CD4-positive, alpha-beta memory T cell (primary cell): Measurements from ENCODE around the gene BTG2. TPM values are rescaled to one million over a fixed set of nuclear protein-coding genes. Genes with fewer than 3 reads are reported as not detected.

Experiments
- CTCF ChIA-PET: fragments of 350-600 bp; sonication (Branson Sonifier 250); formaldehyde crosslinking; loops from one replicate; lab custom pipeline; 2021; ENCODE audit warnings: inconsistent platforms; ENCODE audit not compliant: partially characterized antibody; lab: Charles Lee
- POLR2A ChIA-PET: fragments of 350-600 bp; sonication (Branson Sonifier 250); formaldehyde crosslinking; loops from one replicate; lab custom pipeline; 2021; ENCODE audit not compliant: partially characterized antibody; lab: Charles Lee
- DNase-seq, 5 donors: peaks; one replicate each; pipeline versions ENCODE4 v3.0.0 to v3.0.0-alpha.2; 2020 to 2022; ENCODE audit warnings: mixed read lengths in 1 of 5
- H3K27ac ChIP-seq: one replicate; pipeline ENCODE4 v1.7.0; 2013; ENCODE audit warnings: low read depth, low read length
- H3K27me3 ChIP-seq: 2 replicates; pipeline ENCODE4 v1.7.0; 2013; ENCODE audit warnings: mild to moderate bottlenecking, low read length, moderate library complexity; ENCODE audit not compliant: insufficient read depth
- H3K36me3 ChIP-seq: 2 replicates; pipeline ENCODE4 v1.7.0; 2013; ENCODE audit warnings: mild to moderate bottlenecking, low read length, moderate library complexity; ENCODE audit not compliant: insufficient read depth
- H3K4me1 ChIP-seq: 2 replicates; pipeline ENCODE4 v1.7.0; 2013; ENCODE audit warnings: mild to moderate bottlenecking, low read length, moderate library complexity; ENCODE audit not compliant: insufficient read depth
- H3K4me3 ChIP-seq, 2 donors: one replicate each; pipeline ENCODE4 v1.7.0; 2013; ENCODE audit warnings: low read length in 2 of 2, mild to moderate bottlenecking in 1 of 2
- H3K9me3 ChIP-seq, 2 donors: one replicate each; pipeline ENCODE4 v1.7.0; 2013; ENCODE audit warnings: low read length in 2 of 2, control low read depth in 1 of 2; ENCODE audit not compliant: control insufficient read depth in 1 of 2
- H3K27ac Mint-ChIP-seq, 7 donors: one replicate each; pipeline ENCODE4 v1.8.0; 2020 to 2021; ENCODE audit warnings: mixed read lengths in 7 of 7, mild to moderate bottlenecking in 6 of 7, inconsistent platforms in 3 of 7, moderate library complexity in 3 of 7
- H3K27me3 Mint-ChIP-seq, 2 donors: one replicate each; pipeline ENCODE4 v1.8.0; 2020 to 2021; ENCODE audit warnings: mixed read lengths in 2 of 2
- H3K36me3 Mint-ChIP-seq, 2 donors: one replicate each; pipeline ENCODE4 v1.8.0; 2020 to 2021; ENCODE audit warnings: mixed read lengths in 2 of 2, inconsistent platforms in 1 of 2, mild to moderate bottlenecking in 1 of 2
- H3K4me1 Mint-ChIP-seq, 4 donors: one replicate each; pipeline ENCODE4 v1.8.0; 2020 to 2021; ENCODE audit warnings: mixed read lengths in 4 of 4, mild to moderate bottlenecking in 1 of 4
- H3K4me3 Mint-ChIP-seq, 8 donors: one replicate each; pipeline ENCODE4 v1.8.0; 2020 to 2021; ENCODE audit warnings: mixed read lengths in 8 of 8, mild to moderate bottlenecking in 7 of 8, moderate library complexity in 6 of 8, inconsistent platforms in 3 of 8
- H3K9me3 Mint-ChIP-seq, 8 donors: one replicate each; pipeline ENCODE4 v1.8.0; 2020 to 2021; ENCODE audit warnings: mixed read lengths in 8 of 8, mild to moderate bottlenecking in 5 of 8, inconsistent platforms in 3 of 8, moderate library complexity in 1 of 8
- intact Hi-C: fragments of 100-400 bp; cut with micrococcal nuclease; formaldehyde crosslinking; loops from one replicate; pipeline ENCODE4 v1.15.1; 2023
- polyA plus RNA-seq, 2 donors: library from polyadenylated mRNA; unstranded; fragments of 300-500 nt; fragmentation: Illumina TruSeq; gene quantifications; one replicate each; pipeline ENCODE4 v1.2.3, GENCODE V29; 2021
- total RNA-seq, 2 experiments: library from RNA; stranded (reverse); gene quantifications; one replicate each; pipeline ENCODE4 v1.2.3, GENCODE V29; 2021

BTG2 gene
- total and polyA plus RNA-seq, 4 experiments from 2014 or later = 123 to 288 (median 199) TPM

GRCh38 chr1:203305809-203306088 is 430 bp downstream of the BTG2 start:
- Histone ChIP-seq H3K36me3 (peaks cover 35% of the 10 kb centered on the region), H3K27ac (peak overlapping the region; percentile 100), H3K4me1 (peaks cover 52% of the 10 kb centered on the region), H3K4me3 (peak overlapping the region; percentile 87 to 95), H3K27me3 (no peaks in the 10 kb centered on the region), H3K9me3 (no peaks in the 10 kb centered on the region)
- ChIA-PET POLR2A (interaction anchor here (0.8 to 14.1 kb wide), 9 partner anchors 11 to 460 kb away, joined by 3 to 1407 read pairs (median 84); partner anchors contain the start of genes ATP2B4 and LAX1), CTCF (interaction anchor here (0.9 to 10.1 kb wide), 6 partner anchors 10 to 36 kb away, joined by 5 to 271 read pairs (median 164); no protein-coding TSS in a partner anchor)
- H3K36me3 Mint-ChIP-seq = peaks cover 41 to 52% of the 10 kb centered on the region in 2 donors
- DNase-seq = no peak
- H3K9me3 Mint-ChIP-seq = peaks cover 0 to 3% (median 0%) of the 10 kb centered on the region in 8 donors
- peak overlapping the region; percentile 97 to 100 (median 98) for H3K27ac Mint-ChIP-seq
- intact Hi-C loops = loop anchor here (1.0 kb wide), 5 partner anchors 15 to 33 kb away; no protein-coding TSS in a partner anchor
- H3K4me3 Mint-ChIP-seq = peak overlapping the region; percentile 90 to 99 (median 98)
- H3K4me1 Mint-ChIP-seq = peaks cover 48 to 82% (median 57%) of the 10 kb centered on the region in 4 donors
- H3K27me3 Mint-ChIP-seq = no peaks in the 10 kb centered on the region

GRCh38 chr1:203306089-203306964 is 1.0 kb downstream of the BTG2 start:
- ChIA-PET CTCF (interaction anchor here (0.9 to 10.1 kb wide), 7 partner anchors 9 to 36 kb away, joined by 5 to 271 read pairs (median 141); no protein-coding TSS in a partner anchor), POLR2A (interaction anchor here (0.5 to 14.1 kb wide), 12 partner anchors 8 to 574 kb away, joined by 3 to 1407 read pairs (median 10); partner anchors contain the start of gene ATP2B4)
- H3K27me3 Mint-ChIP-seq = no peaks in the 10 kb centered on the region
- H3K9me3 Mint-ChIP-seq = peaks cover 0 to 3% (median 0%) of the 10 kb centered on the region in 8 donors
- H3K27me3 ChIP-seq = no peaks in the 10 kb centered on the region
- peak; percentile 43 to 57 (median 49) for DNase-seq
- peak overlapping the region; percentile 87 to 95 for H3K4me3 ChIP-seq
- peaks cover 51 to 82% (median 59%) of the 10 kb centered on the region in 4 donors for H3K4me1 Mint-ChIP-seq
- H3K36me3 ChIP-seq = peaks cover 35% of the 10 kb centered on the region
- H3K4me1 ChIP-seq = peaks cover 56% of the 10 kb centered on the region
- H3K27ac Mint-ChIP-seq = peak overlapping the region; percentile 97 to 100 (median 98)
- H3K27ac ChIP-seq = peak overlapping the region; percentile 100
- intact Hi-C loops = loop anchor here (1.0 kb wide), 1 partner anchor 32 kb away; no protein-coding TSS in a partner anchor
- no peaks in the 10 kb centered on the region for H3K9me3 ChIP-seq
- peaks cover 45 to 56% of the 10 kb centered on the region in 2 donors for H3K36me3 Mint-ChIP-seq
- H3K4me3 Mint-ChIP-seq = peak overlapping the region; percentile 90 to 99 (median 98)

DNA sequence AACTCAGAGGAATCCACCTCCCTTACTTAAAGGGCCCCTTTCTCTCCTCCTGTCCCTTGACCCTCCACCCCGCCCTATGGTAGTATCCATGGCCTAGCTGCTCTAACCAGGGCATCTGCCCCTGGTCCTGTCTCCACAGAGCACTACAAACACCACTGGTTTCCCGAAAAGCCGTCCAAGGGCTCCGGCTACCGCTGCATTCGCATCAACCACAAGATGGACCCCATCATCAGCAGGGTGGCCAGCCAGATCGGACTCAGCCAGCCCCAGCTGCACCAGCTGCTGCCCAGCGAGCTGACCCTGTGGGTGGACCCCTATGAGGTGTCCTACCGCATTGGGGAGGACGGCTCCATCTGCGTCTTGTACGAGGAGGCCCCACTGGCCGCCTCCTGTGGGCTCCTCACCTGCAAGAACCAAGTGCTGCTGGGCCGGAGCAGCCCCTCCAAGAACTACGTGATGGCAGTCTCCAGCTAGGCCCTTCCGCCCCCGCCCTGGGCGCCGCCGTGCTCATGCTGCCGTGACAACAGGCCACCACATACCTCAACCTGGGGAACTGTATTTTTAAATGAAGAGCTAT is 1.7 kb downstream of the BTG2 start:
- Histone ChIP-seq H3K4me1 (peaks cover 63% of the 10 kb centered on the region), H3K4me3 (peak overlapping the region; percentile 87 to 95), H3K27me3 (no peaks in the 10 kb centered on the region), H3K27ac (peak overlapping the region; percentile 100), H3K36me3 (peaks cover 35% of the 10 kb centered on the region), H3K9me3 (no peaks in the 10 kb centered on the region)
- Mint-ChIP-seq H3K4me3 (peak overlapping the region; percentile 90 to 99 (median 98)), H3K9me3 (peaks cover 0 to 3% (median 0%) of the 10 kb centered on the region in 8 donors), H3K4me1 (peaks cover 51 to 88% (median 63%) of the 10 kb centered on the region in 4 donors), H3K36me3 (peaks cover 45 to 61% of the 10 kb centered on the region in 2 donors), H3K27ac (peak overlapping the region; percentile 97 to 100 (median 98)), H3K27me3 (no peaks in the 10 kb centered on the region)
- peak in 4 of 5 donors; percentile 48 to 65 (median 51) for DNase-seq
- POLR2A ChIA-PET = interaction anchor here (0.9 to 14.1 kb wide), 10 partner anchors 8 to 395 kb away, joined by 3 to 1407 read pairs (median 47); partner anchors contain the start of gene ATP2B4
- intact Hi-C loops = loop anchor here (1.0 kb wide), 1 partner anchor 31 kb away; no protein-coding TSS in a partner anchor
- CTCF ChIA-PET = interaction anchor here (0.9 to 10.1 kb wide), 8 partner anchors 10 to 181 kb away, joined by 4 to 271 read pairs (median 100); no protein-coding TSS in a partner anchor

DNA sequence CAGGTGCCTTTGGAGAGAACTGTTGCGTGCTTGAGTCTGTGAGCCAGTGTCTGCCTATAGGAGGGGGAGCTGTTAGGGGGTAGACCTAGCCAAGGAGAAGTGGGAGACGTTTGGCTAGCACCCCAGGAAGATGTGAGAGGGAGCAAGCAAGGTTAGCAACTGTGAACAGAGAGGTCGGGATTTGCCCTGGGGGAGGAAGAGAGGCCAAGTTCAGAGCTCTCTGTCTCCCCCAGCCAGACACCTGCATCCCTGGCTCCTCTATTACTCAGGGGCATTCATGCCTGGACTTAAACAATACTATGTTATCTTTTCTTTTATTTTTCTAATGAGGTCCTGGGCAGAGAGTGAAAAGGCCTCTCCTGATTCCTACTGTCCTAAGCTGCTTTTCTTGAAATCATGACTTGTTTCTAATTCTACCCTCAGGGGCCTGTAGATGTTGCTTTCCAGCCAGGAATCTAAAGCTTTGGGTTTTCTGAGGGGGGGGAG is 2.4 kb downstream of the BTG2 start:
- peak overlapping the region; percentile 97 to 100 (median 98) for H3K27ac Mint-ChIP-seq
- Histone ChIP-seq H3K9me3 (no peaks in the 10 kb centered on the region), H3K4me1 (peaks cover 64% of the 10 kb centered on the region), H3K36me3 (peaks cover 35% of the 10 kb centered on the region), H3K4me3 (peak overlapping the region; percentile 9 to 95), H3K27ac (peak overlapping the region; percentile 100), H3K27me3 (no peaks in the 10 kb centered on the region)
- peak overlapping the region; percentile 90 to 99 (median 98) for H3K4me3 Mint-ChIP-seq
- intact Hi-C loops = no loop called here
- ChIA-PET POLR2A (interaction anchor here (0.5 to 14.1 kb wide), 8 partner anchors 9 to 1097 kb away, joined by 3 to 1407 read pairs (median 150); partner anchors contain the start of gene ATP2B4), CTCF (interaction anchor here (0.9 to 10.1 kb wide), 8 partner anchors 9 to 180 kb away, joined by 4 to 271 read pairs (median 100); no protein-coding TSS in a partner anchor)
- peaks cover 45 to 61% of the 10 kb centered on the region in 2 donors for H3K36me3 Mint-ChIP-seq
- peaks cover 0 to 3% (median 0%) of the 10 kb centered on the region in 8 donors for H3K9me3 Mint-ChIP-seq
- peaks cover 51 to 85% (median 64%) of the 10 kb centered on the region in 4 donors for H3K4me1 Mint-ChIP-seq
- peak in 2 of 5 donors; percentile 10 to 35 for DNase-seq
- H3K27me3 Mint-ChIP-seq = no peaks in the 10 kb centered on the region

- DNase-seq = peak in 3 of 5 donors; percentile 19 to 41 (median 29)
- CTCF ChIA-PET = interaction anchor here (1.3 to 10.1 kb wide), 7 partner anchors 9 to 180 kb away, joined by 4 to 271 read pairs (median 141); no protein-coding TSS in a partner anchor
- Mint-ChIP-seq H3K4me3 (peak overlapping the region; percentile 90 to 99 (median 98)), H3K9me3 (peaks cover 0 to 3% (median 0%) of the 10 kb centered on the region in 8 donors), H3K27me3 (no peaks in the 10 kb centered on the region), H3K4me1 (peaks cover 49 to 80% (median 64%) of the 10 kb centered on the region in 4 donors), H3K27ac (peak overlapping the region; percentile 97 to 100 (median 98)), H3K36me3 (peaks cover 45 to 61% of the 10 kb centered on the region in 2 donors)
- intact Hi-C loops = no loop called here
- Histone ChIP-seq H3K4me3 (peak overlapping the region; percentile 9 to 95), H3K4me1 (peaks cover 64% of the 10 kb centered on the region), H3K27me3 (no peaks in the 10 kb centered on the region), H3K9me3 (no peaks in the 10 kb centered on the region), H3K36me3 (peaks cover 35% of the 10 kb centered on the region), H3K27ac (peak overlapping the region; percentile 100)
- POLR2A ChIA-PET = interaction anchor here (1.7 to 14.1 kb wide), 7 partner anchors 8 to 318 kb away, joined by 4 to 1407 read pairs (median 216); partner anchors contain the start of gene ATP2B4
Observed at GRCh38 chr1:203308328-203308922, 3.1 kb downstream of the BTG2 start.

- peaks cover 49 to 61% of the 10 kb centered on the region in 2 donors for H3K36me3 Mint-ChIP-seq
- peak in 3 of 5 donors; percentile 31 to 54 (median 34) for DNase-seq
- H3K27me3 Mint-ChIP-seq = no peaks in the 10 kb centered on the region
- Histone ChIP-seq H3K4me3 (peak overlapping the region; percentile 9 to 95), H3K27ac (peak overlapping the region; percentile 100), H3K4me1 (peaks cover 60% of the 10 kb centered on the region), H3K9me3 (no peaks in the 10 kb centered on the region), H3K27me3 (no peaks in the 10 kb centered on the region), H3K36me3 (peaks cover 35% of the 10 kb centered on the region)
- ChIA-PET CTCF (interaction anchor here (2.1 to 10.1 kb wide), 5 partner anchors 15 to 177 kb away, joined by 7 to 271 read pairs (median 188); no protein-coding TSS in a partner anchor), POLR2A (interaction anchor here (1.7 to 14.1 kb wide), 7 partner anchors 8 to 318 kb away, joined by 4 to 1407 read pairs (median 216); partner anchors contain the start of gene ATP2B4)
- peaks cover 0 to 3% (median 0%) of the 10 kb centered on the region in 8 donors for H3K9me3 Mint-ChIP-seq
- H3K27ac Mint-ChIP-seq = peak overlapping the region; percentile 97 to 100 (median 98)
- intact Hi-C loops = no loop called here
- peak overlapping the region; percentile 90 to 99 (median 98) for H3K4me3 Mint-ChIP-seq
- H3K4me1 Mint-ChIP-seq = peaks cover 47 to 80% (median 61%) of the 10 kb centered on the region in 4 donors
Observed at GRCh38 chr1:203308923-203309331, 3.6 kb downstream of the BTG2 start.
